ENCODE measurements around the gene MYO7B.

GRCh38 chr2:127618551-127619202, 83.2 kb downstream of the MYO7B start:
- TF ChIP-seq POLR2AphosphoS5 (IDR thresholded peaks at IDR 0.05; ENCODE audit: low read depth) (no peak), CTCF (IDR thresholded peaks at IDR 0.05; ENCODE audit: insufficient read depth, low read length) (no peak), REST (IDR thresholded peaks at IDR 0.05; ENCODE audit: insufficient replicate concordance, low read depth) (no peak), GABPA (IDR thresholded peaks at IDR 0.05; ENCODE audit: low read depth) (no peak)
